Tibial nerve (tissue), 4 donors: ENCODE data around the gene PCK2.

Experiments used
- CTCF ChIP-seq, 5 experiments: fragments of 200-600 bp in 3 of 5; fragments of 450-650 bp in 2 of 5; sonication (generic) in 3 of 5; IDR thresholded peaks; one replicate each; pipeline ENCODE4 v1.5.1; 2016 to 2019; ENCODE audit warnings: antibody characterized with exemption in 5 of 5, mild to moderate bottlenecking in 3 of 5, moderate library complexity in 2 of 5
- EP300 ChIP-seq, 2 donors: sonication (generic); formaldehyde crosslinking; IDR thresholded peaks; one replicate each; pipeline ENCODE4 v1.6.1; 2017; ENCODE audit warnings: antibody characterized with exemption in 2 of 2, mild to moderate bottlenecking in 1 of 2
- POLR2A ChIP-seq, 2 donors: fragments of 450-650 bp; IDR thresholded peaks; one replicate each; pipeline ENCODE4 v1.6.1; 2017; ENCODE audit warnings: antibody characterized with exemption in 2 of 2, mild to moderate bottlenecking in 2 of 2, moderate library complexity in 2 of 2

- TF ChIP-seq POLR2A (IDR thresholded peaks at IDR 0.05), result no peak
- no peak for TF ChIP-seq CTCF (IDR thresholded peaks at IDR 0.05)
- TF ChIP-seq EP300 (IDR thresholded peaks at IDR 0.05), result no peak
Observed at GRCh38 chr14:24102357-24103048, 8.4 kb downstream of the PCK2 start.
